ENCODE measurements around the gene GID4.

DNA sequence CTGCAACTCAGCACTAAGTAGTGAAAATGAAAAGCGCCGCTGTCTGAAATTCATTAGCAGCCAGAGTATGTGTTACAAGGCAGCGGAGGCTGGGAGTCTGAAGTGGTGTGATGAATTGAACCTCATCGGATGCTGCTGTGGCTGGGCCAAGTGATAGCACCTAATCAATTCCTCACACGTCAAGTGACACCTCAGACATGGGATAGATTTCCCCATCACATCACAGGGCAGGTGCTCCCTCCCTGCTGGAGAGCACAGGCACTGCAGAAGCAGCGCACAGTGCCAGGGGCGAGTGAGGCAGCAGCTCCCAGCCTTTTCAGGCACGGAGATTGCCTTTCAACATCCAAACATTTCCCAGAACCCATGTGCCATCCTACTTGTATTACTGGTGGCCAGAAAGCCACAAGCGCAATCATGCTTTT is 34.3 kb upstream of the GID4 start:
- TF ChIP-seq, protein P1, sequence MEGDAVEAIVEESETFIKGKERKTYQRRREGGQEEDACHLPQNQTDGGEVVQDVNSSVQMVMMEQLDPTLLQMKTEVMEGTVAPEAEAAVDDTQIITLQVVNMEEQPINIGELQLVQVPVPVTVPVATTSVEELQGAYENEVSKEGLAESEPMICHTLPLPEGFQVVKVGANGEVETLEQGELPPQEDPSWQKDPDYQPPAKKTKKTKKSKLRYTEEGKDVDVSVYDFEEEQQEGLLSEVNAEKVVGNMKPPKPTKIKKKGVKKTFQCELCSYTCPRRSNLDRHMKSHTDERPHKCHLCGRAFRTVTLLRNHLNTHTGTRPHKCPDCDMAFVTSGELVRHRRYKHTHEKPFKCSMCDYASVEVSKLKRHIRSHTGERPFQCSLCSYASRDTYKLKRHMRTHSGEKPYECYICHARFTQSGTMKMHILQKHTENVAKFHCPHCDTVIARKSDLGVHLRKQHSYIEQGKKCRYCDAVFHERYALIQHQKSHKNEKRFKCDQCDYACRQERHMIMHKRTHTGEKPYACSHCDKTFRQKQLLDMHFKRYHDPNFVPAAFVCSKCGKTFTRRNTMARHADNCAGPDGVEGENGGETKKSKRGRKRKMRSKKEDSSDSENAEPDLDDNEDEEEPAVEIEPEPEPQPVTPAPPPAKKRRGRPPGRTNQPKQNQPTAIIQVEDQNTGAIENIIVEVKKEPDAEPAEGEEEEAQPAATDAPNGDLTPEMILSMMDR (conservative IDR thresholded peaks at IDR 0.05 in 1 of 2, IDR thresholded peaks at IDR 0.05 in 1 of 2; ENCODE audit: low read depth in 1 of 2, low read length in 2 of 2): peak in 1 of 2 donors; percentile 40
- TF ChIP-seq EZH2 (IDR thresholded peaks at IDR 0.05; ENCODE audit: low read length, missing control alignments): no peak

All from fibroblast of lung (primary cell).